GM19372 (cell line): Measurements from ENCODE around the gene LAPTM5.
"Not testable (repeated sequence)": the region's sequence is repeated elsewhere in the genome, so short reads cannot be mapped to it uniquely, and the experiment has no call there.

ENCODE experiments used
- ATAC-seq: cut with Tn5 transposase; IDR thresholded peaks from one replicate; pipeline ENCODE4 v1.9.1; 2021; ENCODE audit warnings: mild to moderate bottlenecking, low read depth, moderate library complexity; ENCODE audit not compliant: unreplicated experiment

Gene LAPTM5

DNA sequence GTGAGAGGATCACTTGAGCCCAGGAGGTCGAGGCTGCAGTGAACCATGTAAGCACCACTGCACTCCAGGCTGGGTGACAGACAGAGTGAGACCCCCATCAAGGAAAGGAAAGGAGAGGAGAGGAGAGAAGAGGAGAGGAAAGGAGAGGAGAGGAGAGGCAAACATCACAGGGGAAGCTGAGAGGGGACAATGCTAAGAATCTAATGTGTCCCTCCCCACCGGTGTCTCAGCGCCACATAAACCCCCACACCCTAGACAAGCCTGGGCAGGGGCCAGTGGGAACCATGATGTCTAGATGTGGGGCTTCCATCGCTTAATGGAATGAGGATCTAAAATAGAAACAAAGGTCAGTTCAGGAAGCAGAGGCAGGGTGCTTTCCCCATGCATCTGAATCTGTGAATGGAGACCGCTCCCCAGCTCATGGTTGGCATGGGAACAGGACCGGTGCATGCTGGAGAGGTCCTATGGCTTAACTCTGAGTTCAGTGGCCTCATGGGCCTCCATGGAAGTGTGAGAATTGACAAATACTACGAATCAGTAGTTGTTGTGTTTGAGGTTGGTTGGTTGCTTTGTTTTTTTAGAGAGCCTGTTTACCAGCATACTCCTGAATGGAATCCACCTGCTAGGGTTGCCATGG is 16.3 kb upstream of the LAPTM5 start:
- no peak for ATAC-seq

GRCh38 chr1:30771005-30771404 is 13.4 kb upstream of the LAPTM5 start:
- ATAC-seq, result no peak

DNA sequence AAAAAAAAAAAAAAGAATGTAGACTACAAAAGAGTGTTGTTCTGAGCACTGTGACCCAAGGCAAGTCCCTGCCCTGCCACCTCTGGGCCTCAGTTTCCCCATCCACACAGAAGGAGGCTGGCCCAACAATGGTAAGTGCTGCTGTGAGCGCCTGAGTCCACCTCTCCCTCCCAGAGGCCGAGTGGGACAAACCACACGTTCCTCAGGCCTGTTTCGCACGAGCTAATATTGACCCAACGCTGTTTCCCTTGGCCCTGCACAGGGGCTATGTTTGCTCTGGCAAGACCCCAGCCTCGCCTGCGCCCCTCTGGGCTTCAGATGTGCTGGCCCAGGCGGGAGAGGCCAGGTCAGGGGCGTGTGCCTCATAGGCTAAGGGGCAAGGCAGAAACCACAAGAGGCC is 12.6 kb upstream of the LAPTM5 start:
- no peak for ATAC-seq

- ATAC-seq, result no peak
These were observed 11.5 kb upstream of the LAPTM5 start for GRCh38 chr1:30768830-30769718.

DNA sequence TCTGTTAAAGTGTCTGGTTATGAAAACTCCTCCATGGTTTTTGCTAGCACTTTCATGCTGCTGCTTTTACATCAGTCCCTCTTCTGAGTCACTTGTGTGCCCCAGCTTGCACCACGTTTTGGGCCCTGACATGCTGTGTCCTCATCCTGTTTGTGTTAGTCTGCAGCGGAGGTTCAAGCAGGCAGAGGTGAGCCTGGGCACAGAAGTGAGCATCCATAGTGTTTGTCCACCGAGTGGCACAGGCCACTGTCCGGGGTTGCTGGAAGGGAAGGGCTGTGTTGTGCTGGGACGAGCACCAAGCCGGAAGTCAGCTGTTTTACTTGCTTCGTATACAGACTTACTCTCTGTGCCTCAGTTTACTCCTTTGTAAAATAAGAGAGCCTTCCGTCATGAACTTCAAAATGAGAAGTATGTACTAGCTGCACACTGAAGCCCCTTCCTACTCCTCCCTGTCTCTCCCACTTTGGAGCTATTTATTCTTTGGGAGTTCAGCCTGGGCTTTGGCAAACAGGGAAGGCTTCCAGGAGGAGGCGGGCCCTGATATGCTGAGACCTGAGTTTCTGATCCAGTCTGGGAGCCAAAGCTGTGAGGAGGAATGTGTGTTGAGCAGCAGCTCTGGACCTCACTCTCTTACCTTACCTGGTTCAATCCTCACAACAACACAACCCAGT is 10.7 kb upstream of the LAPTM5 start:
- ATAC-seq, result no peak

- not testable (repeated sequence) for ATAC-seq
These were observed 9.4 kb upstream of the LAPTM5 start for GRCh38 chr1:30766948-30767347.

- no peak for ATAC-seq
These were observed 8.2 kb upstream of the LAPTM5 start for GRCh38 chr1:30765556-30766434.

- ATAC-seq, result no peak
These were observed 7.5 kb upstream of the LAPTM5 start for GRCh38 chr1:30764939-30765555.

DNA sequence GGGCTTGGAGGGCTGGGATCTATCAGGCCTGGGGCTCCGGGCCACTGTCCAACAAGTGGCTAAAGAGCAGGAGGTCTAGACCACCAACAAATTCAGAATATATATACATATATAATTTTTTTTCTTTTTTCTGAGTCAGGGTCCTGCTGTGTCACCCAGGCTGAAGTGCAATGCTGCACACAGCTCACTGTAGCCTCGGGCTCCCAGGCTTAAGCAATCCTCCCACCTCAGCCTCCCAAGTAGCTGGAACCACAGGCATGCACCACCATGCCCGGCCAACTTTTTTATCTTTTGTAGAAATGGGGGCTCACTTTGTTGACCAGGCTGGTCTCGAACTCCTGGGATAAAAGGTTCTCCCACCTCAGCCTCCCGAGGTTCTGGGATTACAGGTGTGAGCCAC is 6.8 kb upstream of the LAPTM5 start:
- ATAC-seq, result no peak

DNA sequence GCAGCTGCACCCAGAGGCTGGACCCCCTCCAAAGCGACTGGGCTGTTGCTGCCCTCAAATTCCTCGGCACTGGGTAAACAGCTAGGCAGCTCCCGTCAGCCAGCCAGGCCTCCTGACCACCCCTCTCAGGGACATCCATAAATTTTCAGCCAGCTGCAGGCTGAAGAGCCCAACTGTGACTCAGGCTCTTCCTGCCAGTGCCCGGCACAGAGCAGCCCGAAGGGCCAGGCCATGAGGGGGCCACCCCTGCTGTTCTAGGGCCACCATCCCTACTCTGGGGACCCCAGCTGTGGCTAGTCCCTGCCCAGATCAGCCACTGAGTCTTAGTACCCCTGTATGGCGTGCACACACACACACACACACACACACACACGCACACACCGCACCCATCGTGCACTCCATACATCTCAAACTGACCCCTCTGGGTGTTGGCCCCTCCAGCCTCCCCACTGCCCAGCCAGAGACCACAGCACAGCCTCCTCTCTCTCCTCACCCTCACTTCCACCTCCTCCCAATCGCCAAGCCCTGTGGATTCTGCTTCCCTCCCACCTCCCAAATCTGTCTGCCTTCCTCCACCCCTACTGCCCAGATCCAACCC is 6.2 kb upstream of the LAPTM5 start:
- no peak for ATAC-seq

DNA sequence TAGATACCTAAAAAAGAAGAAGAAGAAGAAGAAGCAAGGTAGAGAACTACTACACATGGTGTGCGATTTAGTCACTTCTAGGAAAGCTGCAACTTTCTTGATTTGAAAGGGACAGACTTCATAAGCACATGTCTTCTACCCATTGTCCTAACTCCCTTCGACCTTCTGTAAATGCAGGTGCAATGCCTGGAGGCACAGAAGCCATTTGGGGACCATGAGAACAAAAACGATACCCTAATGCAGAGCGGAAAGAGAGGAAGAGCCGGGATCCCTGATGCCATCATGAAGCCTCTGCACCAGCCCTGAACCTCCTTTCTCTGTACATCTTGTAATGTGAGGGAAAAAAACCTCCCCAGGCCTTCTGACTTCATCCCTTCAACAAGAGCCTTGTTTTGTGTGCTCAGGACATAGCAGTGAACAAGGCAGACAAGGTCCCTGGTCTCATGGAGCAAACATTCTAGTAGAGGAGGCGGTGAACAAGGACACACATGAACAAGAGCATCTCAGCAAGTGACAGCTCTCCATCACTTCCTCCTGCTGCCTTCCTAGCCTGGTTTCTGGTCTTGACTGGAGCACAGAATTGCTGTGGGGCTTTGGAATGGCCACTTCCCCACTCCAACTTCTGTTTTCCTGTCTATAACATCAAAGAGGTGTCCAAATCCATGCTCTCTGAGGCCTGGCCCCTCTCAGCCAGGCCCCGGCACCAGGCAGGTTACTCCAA is 5.5 kb upstream of the LAPTM5 start:
- ATAC-seq, result no peak

DNA sequence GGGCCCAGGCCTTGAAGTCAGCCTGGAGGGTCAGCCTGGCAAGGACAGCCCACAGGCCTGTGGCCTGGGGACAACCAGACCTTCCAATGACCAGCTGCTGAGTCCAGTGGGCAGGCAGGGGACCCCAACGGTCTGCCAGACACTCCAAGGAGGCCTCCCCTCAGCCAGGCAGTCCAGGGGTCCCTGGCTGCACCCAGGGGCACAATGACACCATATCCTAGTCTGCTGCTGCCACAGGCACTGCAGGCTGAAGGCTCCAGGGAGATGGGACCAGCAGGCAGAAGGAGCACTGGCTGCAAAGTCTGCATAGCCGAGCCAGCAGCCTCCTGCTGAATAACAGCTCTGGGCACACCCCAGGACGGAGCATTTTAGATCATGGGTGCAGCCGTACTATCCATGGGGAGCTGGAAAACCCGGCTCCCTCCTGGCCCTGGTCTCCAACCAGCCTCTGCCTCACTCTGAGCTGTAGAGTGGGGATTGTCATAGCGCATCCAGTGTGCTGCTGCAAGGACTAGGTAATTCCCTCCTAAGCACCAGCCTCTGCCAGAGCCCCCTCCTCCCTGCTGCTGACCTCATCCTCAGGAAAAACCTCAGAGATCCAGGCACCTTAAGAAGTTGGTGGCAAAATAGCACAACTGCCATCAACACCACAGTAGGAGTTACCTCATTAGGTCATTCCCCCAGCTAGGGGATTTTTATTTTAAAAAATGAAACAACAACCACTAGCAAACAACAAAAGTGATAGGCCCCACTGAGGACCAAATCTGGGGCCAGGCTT is 4.8 kb upstream of the LAPTM5 start:
- no peak for ATAC-seq

GRCh38 chr1:30761381-30762151 is 4.0 kb upstream of the LAPTM5 start:
- ATAC-seq, result no peak

DNA sequence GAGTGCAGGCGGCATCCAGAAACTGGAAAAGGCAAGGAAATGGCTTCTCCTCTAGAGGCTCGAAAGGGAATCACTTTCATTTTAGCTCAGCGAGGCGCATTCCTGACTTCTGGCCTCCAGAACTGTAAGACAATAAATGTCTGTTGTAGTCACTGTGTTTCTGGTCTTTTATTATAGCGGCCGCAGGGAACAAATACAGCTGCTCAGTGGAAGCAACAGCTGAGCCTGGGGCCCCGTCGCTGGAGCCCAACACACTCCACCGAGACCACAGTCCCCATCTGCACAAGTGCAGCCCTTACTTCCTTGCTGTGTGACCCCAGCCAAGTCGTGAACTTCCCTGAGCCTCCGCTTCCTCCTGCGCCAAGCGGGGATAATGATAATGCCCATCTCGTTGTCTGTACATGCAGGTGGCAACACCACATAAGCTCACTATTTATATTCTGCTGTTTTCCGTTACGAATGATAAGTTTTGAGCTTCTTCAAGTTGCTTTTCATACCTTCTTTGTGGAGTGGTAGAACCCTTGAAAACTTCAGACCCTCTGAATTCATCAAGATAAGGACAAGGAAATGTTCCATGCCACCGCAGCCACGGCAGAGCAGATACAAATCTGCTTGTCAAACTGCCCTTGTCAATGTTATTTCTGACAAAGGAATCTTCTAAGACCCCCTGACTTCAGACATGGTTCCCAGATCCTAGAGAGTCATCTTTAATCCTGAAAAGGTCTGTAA is 3.2 kb upstream of the LAPTM5 start:
- ATAC-seq, result no peak

GRCh38 chr1:30759718-30760281 is 2.2 kb upstream of the LAPTM5 start:
- no peak for ATAC-seq

GRCh38 chr1:30758785-30759380 is 1.3 kb upstream of the LAPTM5 start:
- no peak for ATAC-seq
